ENCODE data around the gene TMEM212.

GRCh38 chr3:171908731-171909130 is 65.6 kb downstream of the TMEM212 start:
- TF ChIP-seq EZH2phosphoT487 (IDR thresholded peaks at IDR 0.05; ENCODE audit: insufficient read depth, low read depth) = no peak
- no peak for TF ChIP-seq EZH2 (IDR thresholded peaks at IDR 0.05; ENCODE audit: insufficient read depth, poor library complexity, severe bottlenecking)

All from GM23248 (cell line).